AG04450 (cell line): Measurements from ENCODE around the gene HAPLN2. TPM values are rescaled to one million over a fixed set of nuclear protein-coding genes. Genes with fewer than 3 reads are reported as not detected.
A peak's percentile ranks its signal among the peaks of the same experiment; 100 is the strongest.

Experiments used
- CTCF ChIA-PET: fragments of 300-600, 350-600 bp; formaldehyde crosslinking; extraction: SDS; loops from one replicate; lab custom pipeline; 2022; ENCODE audit warnings: antibody characterized with exemption, inconsistent platforms; lab: Charles Lee
- POLR2A ChIA-PET: fragments of 350-600 bp; formaldehyde crosslinking; extraction: SDS; loops from one replicate; lab custom pipeline; 2021; ENCODE audit warnings: antibody characterized with exemption, inconsistent platforms; lab: Yijun Ruan, JAX
- DNase-seq: peaks from one replicate; pipeline ENCODE4 v3.0.0-alpha.2; 2011; ENCODE audit warnings: low read depth, low spot score
- H3K27ac ChIP-seq: one replicate; pipeline ENCODE4 v1.5.1; 2012; ENCODE audit warnings: low read depth, low read length, control low read depth
- H3K27me3 ChIP-seq: one replicate; pipeline ENCODE4 v1.6.0; 2012; ENCODE audit warnings: low read length; ENCODE audit not compliant: control insufficient read depth, insufficient read depth
- H3K4me3 ChIP-seq: 2 replicates; pipeline ENCODE4 v1.5.1; 2011; ENCODE audit warnings: mild to moderate bottlenecking, low read depth, low read length, control low read depth
- H3K9me3 ChIP-seq: 2 replicates; pipeline ENCODE4 v1.5.1; 2012; ENCODE audit warnings: low read length; ENCODE audit not compliant: control insufficient read depth, insufficient read depth
- polyA plus RNA-seq: library from polyadenylated mRNA; depleted of rRNA; stranded (reverse); fragments of >200 nt; gene quantifications from 2 replicates; pipeline ENCODE4 v1.2.3, GENCODE V29; 2011
- TF ChIP-seq, protein P1 (sequence below): IDR thresholded peaks from 2 replicates; pipeline ENCODE4 v1.5.1; 2011; ENCODE audit warnings: low read depth, low read length, control low read depth, inconsistent platforms

HAPLN2 gene
- polyA plus RNA-seq, 1 experiment, result not detected

DNA sequence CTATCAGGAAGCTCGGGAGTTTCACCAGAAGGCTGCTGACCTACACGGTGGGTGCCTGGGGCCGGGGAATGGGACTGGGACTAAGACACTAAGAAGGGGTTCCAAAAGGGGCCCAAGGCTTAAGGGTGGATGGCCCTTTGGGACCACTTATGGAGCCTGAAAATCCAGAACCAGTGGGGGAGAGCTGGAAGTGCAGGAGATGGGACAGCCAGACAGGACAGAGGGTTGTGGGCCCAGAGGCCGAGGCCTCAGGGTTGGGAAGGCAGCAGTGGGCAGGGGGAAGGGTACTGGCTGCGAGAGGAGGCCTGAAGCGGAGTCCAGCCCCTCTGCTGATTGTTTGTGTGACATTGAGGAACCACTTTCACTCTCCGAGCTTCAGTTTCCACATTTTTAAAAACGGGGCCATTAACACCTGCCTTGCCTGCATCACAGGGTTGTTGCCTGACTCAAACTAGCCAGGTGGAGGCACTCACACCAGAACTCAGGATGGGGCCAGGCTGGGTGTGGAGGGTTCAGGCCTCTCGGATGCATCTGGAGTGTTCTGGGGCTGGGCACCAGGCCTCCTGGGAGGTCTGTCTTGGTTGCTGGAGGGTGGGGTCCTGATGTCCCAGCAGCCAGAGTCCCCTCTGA lies 36.7 kb upstream of the HAPLN2 start:
- POLR2A ChIA-PET, result interaction anchor here (0.5 kb wide), 1 partner anchor 21 kb away, joined by 4 read pairs; no protein-coding TSS in a partner anchor
- DNase-seq, result no peak
- Histone ChIP-seq H3K4me3 (no peak overlapping the region), H3K9me3 (no peaks in the 10 kb centered on the region), H3K27ac (no peak overlapping the region), H3K27me3 (peaks cover 23% of the 10 kb centered on the region)
- TF ChIP-seq, protein P1, sequence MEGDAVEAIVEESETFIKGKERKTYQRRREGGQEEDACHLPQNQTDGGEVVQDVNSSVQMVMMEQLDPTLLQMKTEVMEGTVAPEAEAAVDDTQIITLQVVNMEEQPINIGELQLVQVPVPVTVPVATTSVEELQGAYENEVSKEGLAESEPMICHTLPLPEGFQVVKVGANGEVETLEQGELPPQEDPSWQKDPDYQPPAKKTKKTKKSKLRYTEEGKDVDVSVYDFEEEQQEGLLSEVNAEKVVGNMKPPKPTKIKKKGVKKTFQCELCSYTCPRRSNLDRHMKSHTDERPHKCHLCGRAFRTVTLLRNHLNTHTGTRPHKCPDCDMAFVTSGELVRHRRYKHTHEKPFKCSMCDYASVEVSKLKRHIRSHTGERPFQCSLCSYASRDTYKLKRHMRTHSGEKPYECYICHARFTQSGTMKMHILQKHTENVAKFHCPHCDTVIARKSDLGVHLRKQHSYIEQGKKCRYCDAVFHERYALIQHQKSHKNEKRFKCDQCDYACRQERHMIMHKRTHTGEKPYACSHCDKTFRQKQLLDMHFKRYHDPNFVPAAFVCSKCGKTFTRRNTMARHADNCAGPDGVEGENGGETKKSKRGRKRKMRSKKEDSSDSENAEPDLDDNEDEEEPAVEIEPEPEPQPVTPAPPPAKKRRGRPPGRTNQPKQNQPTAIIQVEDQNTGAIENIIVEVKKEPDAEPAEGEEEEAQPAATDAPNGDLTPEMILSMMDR, result no peak
- CTCF ChIA-PET, result interaction anchor here (0.7 to 2.8 kb wide), 6 partner anchors 9 to 197 kb away, joined by 3 to 8 read pairs (median 4); partner anchors contain the start of gene NAXE

DNA sequence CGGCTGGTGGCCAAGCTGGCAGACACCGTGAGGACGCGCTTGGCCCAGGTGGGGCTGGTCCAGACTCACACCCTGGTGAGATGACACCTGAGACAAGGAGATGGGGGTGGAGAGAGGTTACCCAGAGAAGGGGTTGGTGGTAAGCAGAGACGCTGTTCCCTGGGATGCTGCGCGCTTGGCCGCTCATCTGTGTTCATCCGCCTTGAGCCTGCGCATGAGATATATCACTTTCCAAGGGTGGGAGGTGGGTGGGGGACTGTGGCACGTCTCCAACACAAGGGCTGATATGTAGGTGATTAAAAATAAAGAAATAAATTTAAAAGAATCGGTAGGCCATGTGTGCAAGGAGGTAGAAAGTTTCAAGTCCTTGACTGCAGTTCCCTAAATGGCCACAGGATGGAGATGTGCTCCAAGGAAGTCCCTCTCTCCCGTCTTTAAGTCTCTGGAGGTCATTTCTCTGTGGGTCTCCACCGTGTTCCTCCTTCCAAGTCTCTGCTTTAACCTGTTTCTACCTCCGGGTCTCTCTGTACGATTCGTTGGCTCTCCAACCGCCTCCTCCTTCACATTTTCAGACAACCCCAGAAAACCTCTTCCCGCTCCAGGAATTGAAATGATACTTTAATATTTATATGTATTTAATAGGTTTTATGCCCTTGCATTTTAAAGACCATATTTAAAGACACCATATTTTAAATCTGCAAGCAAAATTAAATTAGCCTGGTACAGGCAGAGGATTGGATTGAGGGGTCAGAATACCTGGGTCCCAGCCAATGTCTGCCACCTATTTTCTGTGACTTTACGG lies 35.2 kb upstream of the HAPLN2 start:
- H3K4me3 ChIP-seq, result no peak overlapping the region
- ChIA-PET POLR2A (no interaction called here), CTCF (no interaction called here)
- peaks cover 19% of the 10 kb centered on the region for H3K27me3 ChIP-seq
- H3K27ac ChIP-seq, result no peak overlapping the region
- DNase-seq, result peak; percentile 72
- no peaks in the 10 kb centered on the region for H3K9me3 ChIP-seq
- TF ChIP-seq, protein P1, result peak; percentile 94

DNA sequence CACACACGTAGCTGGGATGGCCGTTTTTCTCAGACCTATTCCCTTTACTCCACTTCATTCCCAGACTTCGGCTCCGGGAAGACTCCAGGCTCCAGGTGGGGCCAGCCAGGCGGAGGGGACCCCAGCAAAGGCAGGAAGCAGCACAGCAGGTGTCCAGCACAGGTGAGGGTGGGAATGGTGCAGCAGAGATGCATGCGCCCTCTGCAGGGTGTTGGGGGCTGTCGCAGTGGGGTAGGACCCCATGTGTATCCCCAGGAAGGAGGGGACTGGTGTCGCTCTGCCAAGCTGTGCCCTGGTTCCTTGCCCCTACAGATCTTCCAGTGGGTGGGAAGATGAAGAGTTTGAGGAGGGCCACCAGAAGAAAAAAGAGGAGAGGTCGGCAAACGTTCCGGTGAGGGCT lies 34.4 kb upstream of the HAPLN2 start:
- ChIA-PET POLR2A (no interaction called here), CTCF (interaction anchor here (0.7 to 2.3 kb wide), 6 partner anchors 13 to 133 kb away, joined by 3 to 8 read pairs (median 3); no protein-coding TSS in a partner anchor)
- no peak for DNase-seq
- no peaks in the 10 kb centered on the region for H3K9me3 ChIP-seq
- H3K4me3 ChIP-seq, result no peak overlapping the region
- no peak overlapping the region for H3K27ac ChIP-seq
- peaks cover 15% of the 10 kb centered on the region for H3K27me3 ChIP-seq
- TF ChIP-seq, protein P1, result peak; percentile 27; the same call in 1 of the 2 replicates

DNA sequence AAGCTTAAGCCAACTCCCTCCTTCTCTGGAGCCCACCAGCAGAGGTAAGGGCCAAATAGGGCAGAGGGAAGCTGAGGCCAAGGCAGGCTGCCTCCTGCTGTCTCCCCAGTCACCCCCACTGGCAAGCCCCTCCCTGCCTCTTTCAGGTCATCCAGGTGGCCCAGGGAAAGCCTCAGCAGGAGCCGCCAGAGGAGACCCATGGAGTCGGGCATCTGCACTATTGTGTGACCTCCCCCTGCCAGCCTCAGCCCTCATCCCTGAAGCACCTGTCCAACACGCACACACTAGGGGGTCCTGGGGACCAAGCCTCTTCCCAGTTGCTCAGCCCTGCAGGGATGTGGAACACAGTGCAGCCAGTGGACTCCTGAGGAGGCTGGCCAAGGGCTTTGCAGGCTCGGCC lies 32.9 kb upstream of the HAPLN2 start:
- H3K27ac ChIP-seq, result no peak overlapping the region
- ChIA-PET CTCF (interaction anchor here (0.6 to 2.3 kb wide), 5 partner anchors 18 to 200 kb away, joined by 3 to 11 read pairs (median 3); no protein-coding TSS in a partner anchor), POLR2A (no interaction called here)
- DNase-seq, result no peak
- no peaks in the 10 kb centered on the region for H3K9me3 ChIP-seq
- H3K4me3 ChIP-seq, result no peak overlapping the region
- peaks cover 11% of the 10 kb centered on the region for H3K27me3 ChIP-seq
- TF ChIP-seq, protein P1, result no peak
